Activated CD8-positive, alpha-beta T cell treated with anti-CD3 and anti-CD28 coated beads, Interleukin-2, amount 10 ng/mL, durations not matched to agents 7 days and 5 days (primary cell): ENCODE data around the gene AGPAT3. TPM values are rescaled to one million over a fixed set of nuclear protein-coding genes. Genes with fewer than 3 reads are reported as not detected.
A peak's percentile ranks its signal among the peaks of the same experiment; 100 is the strongest.

ENCODE experiments used
- ATAC-seq: fragments of 150-1000 bp; cut with Tn5 transposase; one replicate; pipeline ENCODE4 v1.10.0; 2021; ENCODE audit warnings: moderate library complexity
- CTCF ChIA-PET: fragments of 350-600 bp; sonication (Branson Sonifier 250); formaldehyde crosslinking; loops from one replicate; lab custom pipeline; 2021; ENCODE audit warnings: antibody characterized with exemption; lab: Charles Lee
- POLR2A ChIA-PET: fragments of 350-600 bp; sonication (Branson Sonifier 250); formaldehyde crosslinking; loops from one replicate; lab custom pipeline; 2021; ENCODE audit warnings: antibody characterized with exemption; lab: Charles Lee
- DNase-seq: peaks from one replicate; pipeline ENCODE4 v3.0.0-alpha.2; 2020
- H3K27ac Mint-ChIP-seq: one replicate; pipeline ENCODE4 v1.8.0; 2021; ENCODE audit warnings: mild to moderate bottlenecking, mixed read lengths
- H3K27me3 Mint-ChIP-seq: one replicate; pipeline ENCODE4 v1.8.0; 2021; ENCODE audit warnings: low read depth, mixed read lengths
- H3K36me3 Mint-ChIP-seq: one replicate; pipeline ENCODE4 v1.8.0; 2021; ENCODE audit warnings: low read depth, mixed read lengths
- H3K4me1 Mint-ChIP-seq: one replicate; pipeline ENCODE4 v1.8.0; 2021; ENCODE audit warnings: low read depth, mixed read lengths
- H3K4me3 Mint-ChIP-seq: one replicate; pipeline ENCODE4 v1.8.0; 2021; ENCODE audit warnings: mild to moderate bottlenecking, mixed read lengths
- H3K9me3 Mint-ChIP-seq: one replicate; pipeline ENCODE4 v1.8.0; 2022; ENCODE audit warnings: mixed read lengths; ENCODE audit not compliant: insufficient read depth
- total RNA-seq, 2 experiments: library from RNA; stranded (reverse); gene quantifications; one replicate each; pipeline ENCODE4 v1.2.3, GENCODE V29; 2021

Gene AGPAT3
- total RNA-seq, 2 experiments from 2014 or later: 70.4 to 72.5 TPM

GRCh38 chr21:44017601-44018000, 152.6 kb downstream of the AGPAT3 start:
- Mint-ChIP-seq H3K4me1 (peaks cover 76% of the 10 kb centered on the region), H3K4me3 (no peak overlapping the region), H3K9me3 (no peaks in the 10 kb centered on the region), H3K36me3 (peaks cover 27% of the 10 kb centered on the region), H3K27ac (no peak overlapping the region), H3K27me3 (no peaks in the 10 kb centered on the region)
- POLR2A ChIA-PET: interaction anchor here (0.6 to 0.7 kb wide), 2 partner anchors 52 to 509 kb away, joined by 3 to 4 read pairs; no protein-coding TSS in a partner anchor
- DNase-seq (no peak), ATAC-seq (no peak)
- CTCF ChIA-PET: interaction anchor here (1.1 kb wide), 1 partner anchor 14 kb away, joined by 4 read pairs; no protein-coding TSS in a partner anchor

- Mint-ChIP-seq H3K4me3 (no peak overlapping the region), H3K9me3 (no peaks in the 10 kb centered on the region), H3K36me3 (peaks cover 29% of the 10 kb centered on the region), H3K4me1 (peaks cover 79% of the 10 kb centered on the region), H3K27ac (no peak overlapping the region), H3K27me3 (no peaks in the 10 kb centered on the region)
- ATAC-seq (no peak), DNase-seq (no peak)
- ChIA-PET POLR2A (interaction anchor here (0.7 kb wide), 1 partner anchor 52 kb away, joined by 4 read pairs; no protein-coding TSS in a partner anchor), CTCF (interaction anchor here (1.1 kb wide), 1 partner anchor 14 kb away, joined by 4 read pairs; no protein-coding TSS in a partner anchor)
These were observed 153.1 kb downstream of the AGPAT3 start for GRCh38 chr21:44018127-44018526.

- POLR2A ChIA-PET: interaction anchor here (1.1 to 1.4 kb wide), 2 partner anchors 30 to 71 kb away, joined by 3 read pairs; no protein-coding TSS in a partner anchor
- Mint-ChIP-seq H3K4me1 (peaks cover 79% of the 10 kb centered on the region), H3K4me3 (peak overlapping the region; percentile 28), H3K27ac (peak overlapping the region; percentile 33), H3K27me3 (no peaks in the 10 kb centered on the region), H3K9me3 (no peaks in the 10 kb centered on the region), H3K36me3 (peaks cover 26% of the 10 kb centered on the region)
- DNase-seq (peak; percentile 35), ATAC-seq (peak; percentile 36)
- CTCF ChIA-PET: interaction anchor here (0.9 to 1.6 kb wide), 3 partner anchors 9 to 69 kb away, joined by 3 read pairs; no protein-coding TSS in a partner anchor
These were observed 154.0 kb downstream of the AGPAT3 start for GRCh38 chr21:44018813-44019567.

GRCh38 chr21:44019568-44019958, 154.5 kb downstream of the AGPAT3 start:
- ChIA-PET POLR2A (interaction anchor here (1.1 to 1.4 kb wide), 2 partner anchors 29 to 71 kb away, joined by 3 read pairs; no protein-coding TSS in a partner anchor), CTCF (interaction anchor here (0.9 to 1.6 kb wide), 3 partner anchors 9 to 68 kb away, joined by 3 read pairs; no protein-coding TSS in a partner anchor)
- ATAC-seq (no peak), DNase-seq (no peak)
- H3K27ac Mint-ChIP-seq: no peak overlapping the region
- no peaks in the 10 kb centered on the region for H3K9me3 Mint-ChIP-seq
- peaks cover 77% of the 10 kb centered on the region for H3K4me1 Mint-ChIP-seq
- peaks cover 25% of the 10 kb centered on the region for H3K36me3 Mint-ChIP-seq
- peak overlapping the region; percentile 28 for H3K4me3 Mint-ChIP-seq
- H3K27me3 Mint-ChIP-seq: no peaks in the 10 kb centered on the region

GRCh38 chr21:44020551-44020950, 155.5 kb downstream of the AGPAT3 start:
- CTCF ChIA-PET: interaction anchor here (0.7 to 1.6 kb wide), 3 partner anchors 11 to 394 kb away, joined by 3 read pairs; no protein-coding TSS in a partner anchor

GRCh38 chr21:44021064-44021463, 156.0 kb downstream of the AGPAT3 start:
- ChIA-PET POLR2A (interaction anchor here (0.6 to 0.7 kb wide), 2 partner anchors 17 to 1368 kb away, joined by 3 to 4 read pairs; partner anchors contain the start of gene PDE9A), CTCF (interaction anchor here (0.9 to 1.2 kb wide), 3 partner anchors 7 to 55 kb away, joined by 3 read pairs; no protein-coding TSS in a partner anchor)
- ATAC-seq (no peak), DNase-seq (no peak)
- Mint-ChIP-seq H3K36me3 (peaks cover 28% of the 10 kb centered on the region), H3K4me1 (peaks cover 79% of the 10 kb centered on the region), H3K27me3 (no peaks in the 10 kb centered on the region), H3K4me3 (no peak overlapping the region), H3K27ac (no peak overlapping the region), H3K9me3 (no peaks in the 10 kb centered on the region)

More at GRCh38 chr21:44020551-44020950, 155.5 kb downstream of the AGPAT3 start:
- Mint-ChIP-seq H3K27ac (no peak overlapping the region), H3K4me1 (peaks cover 79% of the 10 kb centered on the region), H3K36me3 (peaks cover 27% of the 10 kb centered on the region), H3K4me3 (no peak overlapping the region), H3K27me3 (no peaks in the 10 kb centered on the region), H3K9me3 (no peaks in the 10 kb centered on the region)
- ATAC-seq (no peak), DNase-seq (no peak)
- POLR2A ChIA-PET: interaction anchor here (0.6 to 1.4 kb wide), 3 partner anchors 17 to 1367 kb away, joined by 3 to 4 read pairs (median 3); partner anchors contain the start of gene PDE9A

- CTCF ChIA-PET: interaction anchor here (0.8 to 1.4 kb wide), 3 partner anchors 11 to 59 kb away, joined by 3 to 4 read pairs (median 3); no protein-coding TSS in a partner anchor
- Mint-ChIP-seq H3K4me1 (peaks cover 63% of the 10 kb centered on the region), H3K27ac (no peak overlapping the region), H3K9me3 (no peaks in the 10 kb centered on the region), H3K36me3 (peaks cover 38% of the 10 kb centered on the region), H3K27me3 (no peaks in the 10 kb centered on the region), H3K4me3 (no peak overlapping the region)
- POLR2A ChIA-PET: no interaction called here
- ATAC-seq (no peak), DNase-seq (no peak)
These were observed 159.2 kb downstream of the AGPAT3 start for GRCh38 chr21:44024257-44024656.

GRCh38 chr21:44024887-44025353, 159.9 kb downstream of the AGPAT3 start:
- H3K27me3 Mint-ChIP-seq: no peaks in the 10 kb centered on the region
- no peak for ATAC-seq
- H3K9me3 Mint-ChIP-seq: no peaks in the 10 kb centered on the region
- peaks cover 39% of the 10 kb centered on the region for H3K36me3 Mint-ChIP-seq
- no peak overlapping the region for H3K4me3 Mint-ChIP-seq
- peaks cover 59% of the 10 kb centered on the region for H3K4me1 Mint-ChIP-seq
- ChIA-PET CTCF (interaction anchor here (0.8 kb wide), 1 partner anchor 11 kb away, joined by 3 read pairs; no protein-coding TSS in a partner anchor), POLR2A (no interaction called here)
- peak overlapping the region; percentile 59 for H3K27ac Mint-ChIP-seq
- no peak for DNase-seq

GRCh38 chr21:44027607-44028286, 162.7 kb downstream of the AGPAT3 start:
- H3K27ac Mint-ChIP-seq: no peak overlapping the region
- peaks cover 44% of the 10 kb centered on the region for H3K4me1 Mint-ChIP-seq
- ChIA-PET POLR2A (no interaction called here), CTCF (interaction anchor here (1.1 kb wide), 1 partner anchor 8 kb away, joined by 3 read pairs; no protein-coding TSS in a partner anchor)
- no peaks in the 10 kb centered on the region for H3K27me3 Mint-ChIP-seq
- ATAC-seq (no peak), DNase-seq (no peak)
- no peak overlapping the region for H3K4me3 Mint-ChIP-seq
- H3K9me3 Mint-ChIP-seq: no peaks in the 10 kb centered on the region
- H3K36me3 Mint-ChIP-seq: peaks cover 42% of the 10 kb centered on the region

- Mint-ChIP-seq H3K4me3 (no peak overlapping the region), H3K36me3 (peaks cover 43% of the 10 kb centered on the region), H3K27me3 (no peaks in the 10 kb centered on the region), H3K27ac (no peak overlapping the region), H3K9me3 (no peaks in the 10 kb centered on the region), H3K4me1 (peaks cover 42% of the 10 kb centered on the region)
- no peak for ATAC-seq
- ChIA-PET CTCF (interaction anchor here (1.1 kb wide), 1 partner anchor 9 kb away, joined by 3 read pairs; no protein-coding TSS in a partner anchor), POLR2A (no interaction called here)
- DNase-seq: no peak
These were observed 163.2 kb downstream of the AGPAT3 start for GRCh38 chr21:44028287-44028659.

- ATAC-seq (no peak), DNase-seq (no peak)
- Mint-ChIP-seq H3K9me3 (no peaks in the 10 kb centered on the region), H3K27ac (no peak overlapping the region), H3K27me3 (no peaks in the 10 kb centered on the region), H3K4me3 (no peak overlapping the region), H3K4me1 (peaks cover 31% of the 10 kb centered on the region), H3K36me3 (peaks cover 46% of the 10 kb centered on the region)
- POLR2A ChIA-PET: no interaction called here
- CTCF ChIA-PET: interaction anchor here (1.4 kb wide), 1 partner anchor 15 kb away, joined by 3 read pairs; no protein-coding TSS in a partner anchor
These were observed 164.6 kb downstream of the AGPAT3 start for GRCh38 chr21:44029460-44030087.
